Measurements from ENCODE around the gene TMEM132D.

- no peak for TF ChIP-seq EZH2phosphoT487 (IDR thresholded peaks at IDR 0.05; ENCODE audit: insufficient read depth, low read depth)
- no peak for TF ChIP-seq EZH2 (IDR thresholded peaks at IDR 0.05; ENCODE audit: insufficient read depth, poor library complexity, severe bottlenecking)
These were observed 875.0 kb downstream of the TMEM132D start for GRCh38 chr12:129028844-129029243.

Data from GM23248 (cell line).